H1 (cell line): ENCODE results near the gene DCDC2C. TPM values are rescaled to one million over a fixed set of nuclear protein-coding genes. Genes with fewer than 3 reads are reported as not detected.

Experiments
- CTCF ChIA-PET: fragments of 300-600 bp; sonication (Branson Sonifier 250); formaldehyde crosslinking; loops from one replicate; lab custom pipeline; 2021; ENCODE audit not compliant: partially characterized antibody; lab: Charles Lee
- POLR2A ChIA-PET: fragments of 300-600 bp; sonication (Branson Sonifier 250); formaldehyde crosslinking; loops from one replicate; lab custom pipeline; 2021; ENCODE audit warnings: inconsistent platforms; ENCODE audit not compliant: partially characterized antibody; lab: Charles Lee
- DNase-seq, 2 experiments: peaks; one replicate each; pipeline versions ENCODE4 v3.0.0 to v3.0.0-alpha.2; 2010 to 2022; ENCODE audit warnings: low spot score in 2 of 2, low read depth in 1 of 2, mixed read lengths in 1 of 2
- FAIRE-seq: peaks from 2 replicates; lab custom pipeline; 2011; peaks lifted over from hg19 to GRCh38; lab: Jason Lieb, UNC
- H2AFZ ChIP-seq: 2 replicates; pipeline ENCODE4 v1.8.1; 2012; ENCODE audit warnings: low read length, inconsistent platforms
- H2AK5ac ChIP-seq: 2 replicates; pipeline ENCODE4 v1.6.1; 2013; ENCODE audit warnings: low read depth, low read length
- H2BK120ac ChIP-seq: replicated peaks from 2 replicates; pipeline ENCODE3; 2013; ENCODE audit warnings: low read depth, low read length, inconsistent platforms
- H2BK12ac ChIP-seq: 2 replicates; pipeline ENCODE4 v1.6.1; 2013; ENCODE audit warnings: low read depth, low read length
- H2BK15ac ChIP-seq: 2 replicates; pipeline ENCODE4 v1.6.1; 2013; ENCODE audit warnings: low read length
- H2BK20ac ChIP-seq: 2 replicates; pipeline ENCODE4 v1.6.1; 2013; ENCODE audit warnings: low read length
- H2BK5ac ChIP-seq: 2 replicates; pipeline ENCODE4 v1.6.1; 2013; ENCODE audit warnings: low read depth, low read length
- H3K14ac ChIP-seq: 2 replicates; pipeline ENCODE4 v1.6.1; 2013; ENCODE audit warnings: inconsistent platforms; ENCODE audit not compliant: insufficient read length
- H3K18ac ChIP-seq: 2 replicates; pipeline ENCODE4 v1.6.1; 2013; ENCODE audit warnings: low read length; ENCODE audit errors: extremely low read depth
- H3K23ac ChIP-seq: 2 replicates; pipeline ENCODE4 v1.6.1; 2013; ENCODE audit warnings: inconsistent platforms; ENCODE audit not compliant: insufficient read length
- H3K23me2 ChIP-seq: 2 replicates; pipeline ENCODE4 v1.6.1; 2013; ENCODE audit warnings: low read depth, low read length
- H3K27ac ChIP-seq: 2 replicates; pipeline ENCODE4 v1.6.1; 2011; ENCODE audit warnings: low read depth, low read length, inconsistent platforms
- H3K27me3 ChIP-seq, 4 experiments: replicated peaks in 1 of 4; 1 replicate in 1 of 4; 2 replicates in 3 of 4; pipeline versions ENCODE4 v1.6.1 to v1.8.1; 2011 to 2013; ENCODE audit warnings: low read length in 3 of 4, mild to moderate bottlenecking in 3 of 4, inconsistent platforms in 2 of 4, mixed read lengths in 2 of 4, moderate library complexity in 1 of 4; ENCODE audit not compliant: control insufficient read depth in 3 of 4, insufficient read depth in 3 of 4; ENCODE audit errors: extremely low read depth in 1 of 4
- H3K36me3 ChIP-seq, 4 experiments: 2 replicates each; pipeline versions ENCODE4 v1.6.1 to v1.8.1; 2011 to 2013; ENCODE audit warnings: mild to moderate bottlenecking in 4 of 4, low read length in 3 of 4, moderate library complexity in 2 of 4, control low read depth in 1 of 4, inconsistent platforms in 1 of 4; ENCODE audit not compliant: insufficient read depth in 4 of 4, control insufficient read depth in 2 of 4
- H3K4ac ChIP-seq: replicated peaks from 2 replicates; pipeline ENCODE3; 2013; ENCODE audit warnings: low read length, low read depth, mixed read lengths, inconsistent platforms; ENCODE audit not compliant: insufficient read length
- H3K4me1 ChIP-seq, 4 experiments: replicated peaks in 1 of 4; 1 replicate in 1 of 4; 2 replicates in 3 of 4; pipeline versions ENCODE4 v1.6.1 to v1.8.1; 2011 to 2013; ENCODE audit warnings: low read length in 3 of 4, inconsistent platforms in 2 of 4, mixed read lengths in 1 of 4; ENCODE audit not compliant: insufficient read depth in 4 of 4, control insufficient read depth in 3 of 4
- H3K4me2 ChIP-seq, 2 experiments: 2 replicates each; pipeline versions ENCODE4 v1.6.1 to v1.8.1; 2011 to 2013; ENCODE audit warnings: low read depth in 2 of 2, low read length in 2 of 2, control low read depth in 1 of 2, inconsistent platforms in 1 of 2, mild to moderate bottlenecking in 1 of 2; ENCODE audit not compliant: insufficient read depth in 1 of 2
- H3K4me3 ChIP-seq, 4 experiments: fragments of 200-600, 300-600 bp in 1 of 4; sonication (generic), shearing (Covaris generic), sonication (Bioruptor Twin) in 1 of 4; 2 replicates each; pipeline versions ENCODE4 v1.5.1 to v1.8.1; 2011 to 2016; ENCODE audit warnings: low read length in 4 of 4, low read depth in 3 of 4, control low read depth in 2 of 4, inconsistent platforms in 2 of 4, mild to moderate bottlenecking in 2 of 4, mixed read lengths in 1 of 4, moderate library complexity in 1 of 4; ENCODE audit not compliant: insufficient read depth in 2 of 4; ENCODE audit errors: extremely low read depth in 1 of 4
- H3K56ac ChIP-seq: replicated peaks from 2 replicates; pipeline ENCODE3; 2013; ENCODE audit warnings: low read depth, mild to moderate bottlenecking, mixed read lengths, low read length, inconsistent platforms; ENCODE audit not compliant: insufficient read length
- H3K79me1 ChIP-seq: 2 replicates; pipeline ENCODE4 v1.6.1; 2013; ENCODE audit warnings: low read depth, low read length, control low read depth
- H3K79me2 ChIP-seq, 2 experiments: 2 replicates each; pipeline versions ENCODE4 v1.6.1 to v1.8.1; 2012 to 2013; ENCODE audit warnings: low read length in 2 of 2, mild to moderate bottlenecking in 2 of 2, inconsistent platforms in 1 of 2; ENCODE audit not compliant: insufficient read depth in 2 of 2, control insufficient read depth in 1 of 2
- H3K9ac ChIP-seq, 4 experiments: replicated peaks in 1 of 4; 1 replicate in 1 of 4; 2 replicates in 3 of 4; pipeline versions ENCODE4 v1.6.1 to v1.8.1; 2011 to 2013; ENCODE audit warnings: low read depth in 3 of 4, low read length in 3 of 4, control low read depth in 2 of 4, mild to moderate bottlenecking in 2 of 4, moderate library complexity in 2 of 4, inconsistent platforms in 1 of 4; ENCODE audit errors: extremely low read depth in 1 of 4
- H3K9me3 ChIP-seq, 2 experiments: 2 replicates each; pipeline versions ENCODE4 v1.6.1 to v1.8.1; 2012 to 2013; ENCODE audit warnings: mild to moderate bottlenecking in 2 of 2, moderate library complexity in 2 of 2, control low read depth in 1 of 2, inconsistent platforms in 1 of 2, low read depth in 1 of 2, low read length in 1 of 2, mixed read lengths in 1 of 2; ENCODE audit not compliant: insufficient read depth in 2 of 2
- H4K20me1 ChIP-seq, 2 experiments: replicated peaks in 1 of 2; 2 replicates each; pipeline versions ENCODE3 to v1.8.1; 2011 to 2013; ENCODE audit warnings: inconsistent platforms in 2 of 2, low read length in 2 of 2, mild to moderate bottlenecking in 1 of 2; ENCODE audit not compliant: insufficient read depth in 2 of 2, control insufficient read depth in 1 of 2
- H4K5ac ChIP-seq: 2 replicates; pipeline ENCODE4 v1.6.1; 2013; ENCODE audit warnings: low read length, low read depth, mixed read lengths, inconsistent platforms; ENCODE audit not compliant: insufficient read length
- H4K8ac ChIP-seq: 2 replicates; pipeline ENCODE4 v1.8.0; 2013; ENCODE audit warnings: mild to moderate bottlenecking, moderate library complexity, low read length, inconsistent platforms; ENCODE audit not compliant: insufficient read depth; ENCODE audit errors: extremely low read depth
- H4K91ac ChIP-seq: replicated peaks from 2 replicates; pipeline ENCODE3; 2013; ENCODE audit warnings: low read length, mixed read lengths, inconsistent platforms; ENCODE audit not compliant: insufficient read length
- CHD2 ChIP-seq: IDR thresholded peaks from 2 replicates; pipeline ENCODE4 v1.6.1; 2012; ENCODE audit warnings: low read length, improper control_type of control experiment
- GABPA ChIP-seq: IDR thresholded peaks from 2 replicates; pipeline ENCODE4 v1.6.1; 2011; ENCODE audit warnings: mild to moderate bottlenecking, low read length, moderate library complexity, borderline replicate concordance; ENCODE audit not compliant: insufficient read depth
- WGBS, 2 experiments: shearing (Covaris generic) in 1 of 2; methylation state at CpG; one replicate each; pipeline versions ENCODE4 v1.1.6 to v1.1.7; 2013 to 2015; ENCODE audit warnings: low lambda C conversion rate in 2 of 2, mixed read lengths in 2 of 2, inconsistent platforms in 1 of 2, low coverage in 1 of 2, missing lambda C conversion rate in 1 of 2; ENCODE audit not compliant: insufficient replicate concordance in 2 of 2, insufficient coverage in 1 of 2, insufficient read length in 1 of 2; ENCODE audit errors: extremely low coverage in 1 of 2, missing lambda C conversion rate in 1 of 2; 5-methylcytosine and 5-hydroxymethylcytosine counted together
- polyA plus RNA-seq, 7 experiments: library from polyadenylated mRNA; depleted of rRNA in 3 of 7; stranded (reverse) in 5 of 7; unstranded in 2 of 7; fragments of >200 nt in 5 of 7; fragments of 200-250 nt in 2 of 7; gene quantifications; 1 replicate in 5 of 7; 2 replicates in 1 of 7; 4 replicates in 1 of 7; pipeline versions ENCODE4 v1.2.1 to v1.2.3, GENCODE V29; 2011 to 2013; ENCODE audit warnings: missing spikeins in 2 of 7, mixed read lengths in 2 of 7
- total RNA-seq: library from RNA; stranded (reverse); fragmentation: NEBNext Ultra II Directional; extraction: Animal tissue kit (Norgen Biotek cat#: 25700); gene quantifications from 2 replicates; pipeline ENCODE4 v1.2.1, GENCODE V29; 2021

Gene DCDC2C
- total and polyA plus RNA-seq, 2 of the 8 experiments (the other 6 are each of a cell fraction or from before 2014, with no cell fraction given), result 0.50 TPM; not detected in 1

DNA sequence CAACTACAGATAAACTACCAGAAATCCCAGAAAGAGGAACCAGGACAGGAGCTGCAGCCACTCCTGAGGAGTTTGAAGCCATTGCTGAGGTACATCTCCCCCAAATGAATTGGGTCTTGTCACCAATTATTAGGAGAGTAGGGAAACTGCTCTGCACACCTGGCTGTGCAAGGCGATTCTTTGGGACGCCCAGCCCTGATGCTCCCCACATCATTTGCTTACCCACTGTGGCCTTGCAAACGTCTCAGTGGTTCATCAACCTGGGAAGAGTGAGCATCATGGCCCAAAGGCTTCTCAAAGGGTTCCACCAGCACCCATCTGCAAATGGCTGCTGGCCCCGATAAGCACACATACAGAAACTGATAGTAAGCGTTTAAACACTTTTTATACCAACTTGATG, 21.8 kb upstream of the DCDC2C start:
- TF ChIP-seq CHD2, result no peak
- TF ChIP-seq GABPA, result no peak
- Histone ChIP-seq H2BK5ac (no peak overlapping the region), H3K27me3 (no peaks in the 10 kb centered on the region; a peak in 1 of 7 replicates), H2BK15ac (no peak overlapping the region), H2BK120ac (no peak overlapping the region), H3K79me2 (no peaks in the 10 kb centered on the region), H4K91ac (no peak overlapping the region), H3K9ac (no peak overlapping the region), H3K4ac (no peak overlapping the region), H3K23ac (no peak overlapping the region), H2BK20ac (no peak overlapping the region), H2AFZ (no peak overlapping the region), H4K5ac (no peak overlapping the region), H3K4me2 (no peak overlapping the region), H3K36me3 (no peaks in the 10 kb centered on the region), H3K27ac (no peak overlapping the region), H3K23me2 (no peaks in the 10 kb centered on the region), H3K79me1 (no peaks in the 10 kb centered on the region), H3K18ac (no peak overlapping the region), H3K4me3 (no peak overlapping the region), H3K4me1 (no peaks in the 10 kb centered on the region), H3K56ac (no peak overlapping the region), H2AK5ac (no peak overlapping the region), H4K8ac (no peak overlapping the region), H3K9me3 (no peaks in the 10 kb centered on the region), H4K20me1 (no peaks in the 10 kb centered on the region), H3K14ac (no peak overlapping the region), H2BK12ac (no peak overlapping the region)
- WGBS, 2 experiments, result 88% methylated on average over 5 of the region's 5 CpGs; no CpG with 5 or more reads in 1 of the 2 experiments
- FAIRE-seq (no peak), DNase-seq (no peak)
- ChIA-PET POLR2A (no interaction called here), CTCF (interaction anchor here (0.6 kb wide), 1 partner anchor 259 kb away, joined by 3 read pairs; no protein-coding TSS in a partner anchor)
